Stimulated activated naive CD8-positive, alpha-beta T cell treated with anti-CD3 and anti-CD28 coated beads, Interleukin-15, Interleukin-2, amounts not matched to agents 100 U/mL and 50 U/mL, for 24 hours (primary cell): ENCODE data around the gene OBSL1.

Experiments
- ATAC-seq: fragments of 150-1000 bp; cut with Tn5 transposase; one replicate; pipeline ENCODE4 v1.10.0; 2021
- DNase-seq: peaks from one replicate; pipeline ENCODE4 v3.0.0; 2021

OBSL1 gene

DNA sequence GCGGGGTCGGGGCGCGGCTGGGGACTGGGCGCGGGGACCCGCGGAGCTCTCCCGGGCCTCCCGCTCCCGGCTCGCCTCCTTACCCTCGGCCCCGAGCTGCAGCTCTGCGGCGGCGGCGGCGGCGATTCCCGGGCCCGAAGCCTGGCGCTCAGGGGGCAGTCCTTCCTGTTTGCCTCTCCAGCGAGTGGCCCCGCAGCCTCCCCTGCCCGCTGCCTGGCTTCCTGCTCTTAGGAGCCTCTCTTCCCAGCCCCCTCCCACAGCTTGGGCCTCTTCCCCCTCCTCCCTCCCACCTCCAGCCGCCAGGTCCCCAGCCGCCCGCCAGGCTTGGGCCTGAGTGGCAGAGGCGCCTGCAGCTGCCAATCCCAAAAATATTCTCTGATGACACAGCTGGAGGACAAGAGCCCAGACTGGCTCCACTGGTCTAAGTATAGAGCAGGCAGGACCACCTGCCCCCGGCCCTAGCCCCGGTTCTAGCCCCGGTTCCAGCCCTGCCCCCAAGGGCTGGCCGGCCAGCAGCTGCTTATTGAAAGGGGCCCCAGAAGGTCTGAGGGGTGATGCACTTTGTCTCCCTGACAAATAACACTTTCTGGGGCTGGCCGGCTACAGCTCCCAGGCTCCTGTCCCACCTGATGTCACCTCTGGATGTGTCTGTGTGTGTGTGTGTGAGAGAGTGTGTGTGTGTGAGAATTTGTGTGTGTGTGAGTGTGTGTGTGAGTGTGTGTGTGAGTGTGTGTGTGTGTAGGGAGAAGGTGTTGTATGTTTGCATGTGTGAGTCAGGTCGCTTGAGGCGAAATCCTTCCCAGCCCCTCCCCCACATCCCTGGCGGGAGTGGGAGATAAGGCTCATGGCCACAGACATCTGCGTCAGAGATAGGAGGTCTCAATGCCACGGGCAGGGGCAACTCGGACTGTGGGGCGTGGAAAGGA lies at the start of gene OBSL1:
Gene OBSL1, minus strand, starts transcription at position 229 of the 926 bp plus-strand sequence. CDS start 307 bp downstream, outside the sequence.
- no peak for ATAC-seq
- DNase-seq, result peak; percentile 26

- ATAC-seq (no peak), DNase-seq (no peak)
These were observed 49.2 kb upstream of the OBSL1 start for GRCh38 chr2:219620546-219620945.

DNA sequence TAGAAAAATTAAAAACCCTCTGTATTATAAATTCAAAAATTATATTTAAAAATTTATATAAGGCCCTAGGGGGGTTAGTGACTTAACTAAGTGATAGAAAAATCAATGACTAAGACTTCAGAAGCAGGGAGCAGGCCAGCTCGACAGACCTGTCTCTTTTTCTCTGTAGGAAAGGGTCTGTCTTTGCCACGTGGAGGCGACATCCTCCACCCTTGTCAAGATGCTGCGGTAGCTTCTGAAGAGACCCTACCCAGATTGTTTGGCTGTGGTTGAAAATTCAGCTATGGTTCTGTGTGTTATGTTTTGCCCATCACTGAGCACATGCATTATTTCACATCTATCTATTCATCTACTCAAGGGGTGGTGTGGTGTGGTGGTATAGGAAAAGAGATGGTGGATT lies 47.9 kb upstream of the OBSL1 start:
- DNase-seq (no peak), ATAC-seq (no peak)

DNA sequence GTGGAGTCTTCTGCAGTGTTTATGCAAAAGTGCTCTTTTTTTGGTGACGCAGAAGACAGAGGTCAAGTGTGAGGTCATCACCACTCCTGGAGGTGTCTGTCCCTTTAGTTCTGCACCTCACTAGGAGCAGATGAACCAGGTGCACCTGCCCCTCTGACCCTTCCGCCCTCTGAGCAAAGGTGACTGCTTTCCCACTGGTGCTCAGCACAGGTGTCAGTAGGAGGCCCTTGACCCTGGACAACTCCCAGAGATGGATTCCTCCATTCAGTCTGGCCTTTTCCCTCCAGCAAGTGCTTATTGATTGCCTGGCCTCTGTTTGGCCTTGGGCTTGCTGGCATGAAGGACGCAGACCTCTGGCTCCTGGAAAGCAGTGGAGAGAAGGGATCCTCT lies 47.4 kb upstream of the OBSL1 start:
- ATAC-seq, result no peak

DNA sequence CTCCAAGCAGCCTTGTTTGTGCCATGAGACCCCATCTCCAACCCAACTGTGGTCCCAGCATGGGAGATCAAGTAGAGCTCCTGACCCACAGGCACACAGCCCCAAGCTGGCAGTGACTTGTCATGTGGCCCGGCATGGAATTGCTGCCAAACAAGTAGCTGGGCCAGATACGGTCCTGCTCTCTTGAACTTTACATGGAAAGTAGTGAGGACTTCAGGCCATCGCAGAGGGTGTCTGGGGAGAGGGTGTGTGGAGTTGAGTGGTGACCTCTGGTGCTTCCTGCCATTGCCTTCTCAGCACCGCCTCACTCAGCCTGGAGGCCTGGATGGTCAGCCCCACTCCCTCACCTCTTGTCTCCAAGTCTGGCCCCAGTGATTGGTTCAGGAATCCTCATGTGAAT lies 45.2 kb upstream of the OBSL1 start:
- DNase-seq (no peak), ATAC-seq (no peak)

More for the DNA sequence above, 47.4 kb upstream of the OBSL1 start:
- DNase-seq, result no peak

DNA sequence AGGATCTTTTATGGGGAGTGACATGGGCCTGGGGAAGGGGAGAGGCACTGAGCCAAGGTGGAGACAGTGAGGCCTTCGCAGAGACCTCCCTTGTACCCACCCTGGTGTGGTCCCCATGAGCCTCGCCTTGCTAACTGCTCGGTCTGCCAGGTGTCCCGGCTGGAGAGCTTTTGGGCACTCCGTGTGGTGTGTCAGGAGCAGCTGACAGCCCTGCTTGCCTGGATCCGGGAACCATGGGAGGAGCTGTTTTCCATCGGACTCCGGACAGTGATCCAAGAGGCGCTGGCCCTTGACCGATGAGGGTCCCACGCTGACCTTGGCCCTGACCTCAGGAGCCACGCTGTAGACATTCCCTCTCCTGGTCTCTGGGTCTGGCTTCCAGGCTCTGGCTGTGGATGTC lies 44.6 kb upstream of the OBSL1 start:
- ATAC-seq, result no peak

GRCh38 chr2:219615036-219615435 lies 43.7 kb upstream of the OBSL1 start:
- DNase-seq, result no peak
- ATAC-seq, result no peak

More for the DNA sequence above, 44.6 kb upstream of the OBSL1 start:
- no peak for DNase-seq

DNA sequence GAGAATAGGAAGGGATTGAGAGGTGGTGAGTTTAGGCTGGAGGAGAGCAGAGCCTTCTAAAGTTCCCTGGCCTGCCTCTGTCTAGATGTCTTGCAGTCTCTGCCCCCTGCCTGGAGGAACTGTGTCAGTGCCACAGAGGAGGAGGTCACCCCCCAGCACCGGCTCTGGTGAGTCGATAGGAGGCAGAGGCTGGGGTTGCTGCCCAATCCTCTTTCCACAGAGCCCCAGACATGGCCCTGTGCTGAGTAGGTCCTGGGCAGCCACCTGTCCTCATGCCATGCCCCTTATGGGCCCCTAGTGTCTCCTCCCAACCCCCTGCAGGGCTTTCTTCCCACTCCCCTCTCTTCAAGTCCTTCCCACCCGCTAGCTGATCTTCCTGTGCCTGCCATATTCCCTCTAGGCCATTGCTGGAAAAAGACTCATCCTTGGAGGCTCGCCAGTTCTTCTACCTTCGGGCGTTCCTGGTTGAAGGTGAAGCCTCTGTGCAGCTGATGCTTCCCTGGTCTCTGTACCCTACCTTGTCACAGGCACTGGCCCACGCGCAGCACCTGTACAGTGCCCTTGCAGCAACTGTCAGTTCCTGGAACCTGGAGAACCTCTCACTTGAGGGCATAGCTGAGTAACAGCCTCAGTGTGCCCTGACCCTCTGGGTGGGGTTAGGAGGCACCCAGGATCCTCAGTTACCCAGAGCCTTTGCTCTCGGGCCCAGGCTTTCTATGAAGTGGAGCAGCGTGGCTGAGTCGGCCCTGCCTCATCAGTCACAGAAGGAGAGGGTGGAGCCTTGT lies 42.9 kb upstream of the OBSL1 start:
- no peak for ATAC-seq
- DNase-seq, result no peak

DNA sequence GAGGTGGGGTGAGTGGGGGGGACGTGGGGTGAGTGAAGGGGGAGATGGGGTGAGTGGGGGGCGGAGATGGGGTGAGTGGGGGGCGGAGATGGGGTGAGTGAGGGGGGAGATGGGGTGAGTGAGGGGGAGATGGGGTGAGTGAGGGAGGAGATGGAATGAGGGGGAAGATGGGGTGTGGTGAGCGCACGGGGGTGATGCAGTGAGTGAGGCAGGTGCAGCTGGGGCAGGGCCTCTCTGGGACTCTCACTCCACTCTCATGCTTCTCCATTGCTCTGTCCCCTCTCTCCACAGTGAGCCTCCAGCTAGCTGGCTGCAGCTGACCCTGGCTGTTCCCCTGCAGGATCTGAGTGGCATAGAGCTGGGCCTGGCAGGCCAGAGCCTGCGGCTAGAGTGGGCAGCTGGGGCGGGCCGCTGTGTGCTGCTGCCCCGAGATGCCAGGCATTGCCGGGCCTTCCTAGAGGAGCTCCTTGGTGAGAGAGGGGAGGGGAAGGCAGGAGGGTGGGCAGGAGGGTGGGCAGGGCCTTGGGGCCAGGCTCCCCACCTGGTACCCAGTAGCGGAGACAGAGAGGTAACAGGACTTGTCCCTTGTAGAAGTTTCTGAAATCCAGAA lies 42.2 kb upstream of the OBSL1 start:
- ATAC-seq, result no peak
- no peak for DNase-seq

DNA sequence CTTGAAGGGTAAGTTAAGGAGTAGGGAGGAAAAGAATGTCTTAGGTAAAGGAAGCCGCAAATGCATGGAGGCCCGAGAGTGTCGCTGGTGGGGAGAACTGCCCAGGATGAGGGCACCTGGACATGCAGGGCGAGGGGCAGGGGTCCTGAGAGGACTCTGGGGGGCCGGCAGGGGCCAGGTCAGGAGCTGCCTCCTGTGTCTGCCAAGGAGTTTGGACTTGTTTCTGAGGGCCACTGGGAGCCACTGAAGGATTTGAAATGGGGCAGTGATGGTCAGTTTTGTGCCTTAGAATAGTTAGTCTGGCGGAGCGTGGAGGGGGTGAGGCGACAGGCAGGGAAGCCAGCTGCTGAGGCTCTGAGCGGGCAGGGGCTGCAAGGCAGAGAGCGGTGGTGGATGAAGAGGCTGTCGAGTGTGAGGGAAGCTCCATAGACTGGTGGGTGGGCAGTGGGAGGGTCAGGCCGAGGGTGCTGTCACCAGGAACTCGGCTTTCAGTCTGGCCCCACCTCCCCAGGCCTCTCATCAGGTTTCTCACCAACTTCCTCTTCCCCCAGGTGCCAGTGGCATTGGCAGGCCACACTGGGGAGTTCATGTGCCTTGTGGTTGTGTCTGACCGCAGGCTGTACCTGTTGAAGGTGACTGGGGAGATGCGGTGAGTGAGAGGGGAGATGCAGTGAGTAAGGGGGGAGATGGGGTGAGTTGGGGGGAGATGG lies 41.4 kb upstream of the OBSL1 start:
- DNase-seq (no peak), ATAC-seq (no peak)

DNA sequence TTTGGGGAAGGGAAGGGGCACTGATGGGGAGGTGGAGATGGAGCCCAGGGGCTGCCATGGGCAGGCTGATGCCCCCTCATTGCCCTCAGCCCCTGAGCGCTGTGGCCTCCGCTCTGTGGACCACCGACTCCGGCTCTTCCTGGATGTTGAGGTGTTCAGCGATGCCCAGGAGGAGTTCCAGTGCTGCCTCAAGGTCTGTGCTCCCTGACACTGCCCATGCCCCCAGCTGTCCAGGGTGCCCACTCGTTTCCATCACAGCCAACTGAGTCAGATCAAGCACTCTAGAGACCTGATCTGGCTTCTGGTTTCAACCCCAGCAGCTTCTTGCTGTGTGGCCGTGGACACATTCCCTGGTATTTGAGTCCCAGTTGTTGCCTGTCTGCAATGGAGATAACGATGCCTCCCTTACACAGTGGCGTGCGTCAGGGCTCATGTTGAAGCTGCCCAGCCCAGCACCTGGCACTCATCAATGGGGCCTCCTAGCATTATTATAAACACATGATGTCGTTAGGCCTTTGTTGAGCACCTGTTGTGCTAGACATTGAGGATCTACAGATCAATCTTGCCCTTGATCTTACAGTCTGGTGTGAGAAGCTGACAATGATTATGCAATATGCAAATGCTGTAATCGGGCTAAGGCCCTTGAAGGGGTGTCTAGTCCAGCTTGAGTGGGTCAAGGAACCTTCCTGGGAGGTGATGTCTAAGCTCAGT lies 40.7 kb upstream of the OBSL1 start:
- DNase-seq (no peak), ATAC-seq (no peak)

- ATAC-seq (no peak), DNase-seq (no peak)
These were observed 40.0 kb upstream of the OBSL1 start for GRCh38 chr2:219611306-219611705.

GRCh38 chr2:219609149-219609750 lies 37.9 kb upstream of the OBSL1 start:
- DNase-seq (no peak), ATAC-seq (no peak)

DNA sequence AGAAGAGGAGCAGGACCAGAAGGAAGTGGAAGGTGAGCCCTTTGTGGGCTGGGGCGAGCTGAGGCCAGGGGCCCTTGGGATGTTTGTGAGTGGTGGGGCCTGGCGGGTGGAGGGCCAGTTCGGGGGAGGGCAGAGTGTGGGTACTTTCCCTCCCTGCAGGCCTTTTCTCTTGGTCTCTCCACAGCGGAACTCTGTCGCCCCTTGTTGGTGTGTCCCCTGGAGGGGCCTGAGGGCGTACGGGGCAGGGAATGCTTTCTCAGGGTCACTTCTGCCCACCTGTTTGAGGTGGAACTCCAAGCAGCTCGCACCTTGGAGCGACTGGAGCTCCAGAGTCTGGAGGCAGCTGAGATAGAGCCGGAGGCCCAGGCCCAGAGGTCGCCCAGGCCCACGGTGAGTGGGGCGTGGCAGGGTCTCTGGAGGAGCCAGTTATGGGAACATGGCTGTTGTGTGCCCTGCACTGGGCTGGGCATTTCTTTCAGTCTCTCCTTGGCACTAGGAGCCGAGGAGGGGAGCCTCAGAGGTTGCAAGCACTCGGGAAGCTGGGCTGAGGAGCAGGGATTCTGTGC lies 37.1 kb upstream of the OBSL1 start:
- ATAC-seq, result no peak
- no peak for DNase-seq

- no peak for DNase-seq
- ATAC-seq, result no peak
These were observed 36.6 kb upstream of the OBSL1 start for GRCh38 chr2:219607931-219608330.

DNA sequence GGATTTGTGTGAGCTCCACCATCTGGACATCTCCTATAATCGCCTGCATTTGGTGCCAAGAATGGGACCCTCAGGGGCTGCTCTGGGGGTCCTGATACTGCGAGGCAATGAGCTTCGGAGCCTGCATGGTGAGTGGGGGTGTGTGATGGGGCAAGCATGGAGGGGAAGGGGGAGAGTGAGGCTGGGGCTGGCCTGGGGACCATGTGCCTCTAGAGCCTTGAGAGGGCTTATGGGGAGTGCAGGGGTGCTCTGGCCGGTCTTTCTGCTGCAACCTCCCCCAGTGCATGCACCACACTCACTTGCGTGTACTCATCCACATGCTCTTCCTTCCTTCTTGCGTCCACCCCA lies 34.2 kb upstream of the OBSL1 start:
- ATAC-seq (no peak), DNase-seq (no peak)

DNA sequence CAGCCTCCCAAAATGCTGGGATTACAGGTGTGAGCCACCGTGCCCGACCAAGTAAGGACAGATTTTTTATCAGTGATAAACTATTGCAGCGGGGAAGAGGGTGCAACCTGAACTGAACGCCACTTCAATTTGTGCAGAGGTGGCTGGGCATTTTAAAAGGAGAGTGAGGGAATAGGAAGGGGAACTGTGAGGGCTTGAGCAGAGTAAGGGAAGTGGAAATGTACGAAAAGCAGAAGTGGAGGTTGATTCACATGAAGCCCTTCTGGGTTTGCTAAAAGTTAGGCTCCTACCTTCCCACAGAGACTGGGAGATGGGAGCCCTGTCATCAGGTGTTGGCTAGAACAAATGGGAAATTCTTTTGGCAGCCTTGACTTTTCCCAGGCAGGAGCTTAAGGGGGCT lies 32.4 kb upstream of the OBSL1 start:
- ATAC-seq (no peak), DNase-seq (no peak)

DNA sequence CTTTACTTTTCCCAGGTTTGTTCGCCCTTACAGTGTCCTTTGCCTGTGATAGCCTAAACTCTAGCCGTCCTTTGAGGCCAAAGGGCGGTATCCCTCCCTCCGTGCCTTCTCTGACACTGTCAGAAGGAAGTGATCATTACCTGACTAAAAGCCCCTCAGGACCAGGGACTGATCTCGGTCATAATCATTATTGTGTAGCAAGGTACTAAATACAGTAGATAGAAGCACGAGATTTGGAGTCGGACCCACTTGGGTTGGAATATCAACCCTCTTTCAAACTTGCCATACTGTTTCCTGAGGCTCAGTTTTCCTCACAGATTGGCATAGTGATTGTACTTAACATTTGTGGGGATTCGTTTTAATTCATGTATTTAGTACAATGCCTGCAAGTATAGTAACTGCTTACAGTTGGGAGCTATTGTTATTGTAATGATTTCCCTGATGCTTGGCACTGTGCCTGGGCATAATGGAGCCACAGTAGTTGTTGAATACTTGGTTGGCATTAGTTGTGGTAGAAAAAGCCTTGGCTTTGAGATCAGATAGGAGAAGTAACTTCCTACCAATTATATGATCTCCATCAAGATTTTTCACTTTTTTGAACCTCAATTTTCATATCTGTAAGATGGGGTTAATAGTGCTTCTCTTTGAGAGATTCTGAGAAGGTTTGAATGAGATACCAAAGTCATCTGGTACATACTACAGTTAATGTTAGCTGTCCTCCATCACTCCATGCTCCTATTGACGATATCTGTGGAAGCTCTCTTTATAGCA lies 27.2 kb upstream of the OBSL1 start:
- DNase-seq, result no peak
- no peak for ATAC-seq

DNA sequence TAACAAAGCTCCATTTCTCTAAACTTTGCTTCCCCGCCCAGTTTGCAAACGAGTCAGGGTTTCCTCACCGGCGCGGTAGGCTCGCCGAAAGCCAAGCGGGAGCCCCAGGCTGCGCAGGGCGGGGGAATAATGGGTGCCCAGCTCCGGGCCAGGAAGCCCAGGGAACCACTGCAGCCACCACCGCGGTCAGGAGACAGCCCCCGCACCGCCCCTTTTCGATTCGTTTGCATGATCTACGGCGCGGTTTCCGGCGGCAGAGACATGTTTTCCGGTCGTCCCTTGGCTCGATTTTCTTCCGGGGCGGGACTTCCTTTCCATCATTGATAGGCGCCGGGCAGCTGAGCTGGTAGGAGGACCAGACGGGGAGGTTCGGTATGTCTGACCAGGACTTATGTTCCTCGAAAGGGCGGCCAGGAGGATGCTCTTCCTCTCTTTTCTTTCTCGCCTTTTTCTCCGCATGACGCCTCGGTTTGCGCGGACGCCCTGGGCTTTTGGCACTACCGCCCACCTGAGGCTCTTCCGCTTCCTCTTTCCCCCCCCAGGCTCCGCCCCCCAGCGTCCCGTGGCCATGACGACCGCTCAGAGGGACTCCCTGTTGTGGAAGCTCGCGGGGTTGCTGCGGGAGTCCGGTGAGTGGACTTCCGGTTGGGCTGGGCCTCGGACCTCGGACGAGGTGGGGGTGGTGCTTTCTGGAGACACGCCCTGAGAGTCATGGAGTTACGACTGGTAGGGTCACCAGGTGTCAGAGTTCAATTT lies 26.4 kb upstream of the OBSL1 start, which contains the start of gene STK11IP:
Gene STK11IP, plus strand, starts transcription at position 306 of the 756 bp plus-strand sequence. Its CDS starts 263 bp downstream, at position 569.
- peak; percentile 94 for DNase-seq
- ATAC-seq, result peak; percentile 92
